IMR-90 (cell line): Measurements from ENCODE around the gene APP. TPM values are rescaled to one million over a fixed set of nuclear protein-coding genes. Genes with fewer than 3 reads are reported as not detected.

Source experiments
- ATAC-seq: fragments of 200-7000 bp; cut with Tn5 transposase; 2 replicates; pipeline ENCODE4 v1.9.1; 2020; ENCODE audit warnings: low read depth, mild to moderate bottlenecking, moderate library complexity
- BruUV-seq: library from RNA; stranded (reverse); fragments of 400-500 nt; replicated peaks from 2 replicates; lab custom pipeline; 2021; lab: Mats Ljungman, UMichigan
- CTCF ChIA-PET: fragments of 300-600 bp; formaldehyde crosslinking; extraction: SDS; loops from one replicate; lab custom pipeline; 2021; ENCODE audit warnings: antibody characterized with exemption; lab: Yijun Ruan, JAX
- POLR2A ChIA-PET: fragments of 300-600 bp; sonication (Branson Sonifier 250); formaldehyde crosslinking; loops from one replicate; lab custom pipeline; 2022; ENCODE audit warnings: antibody characterized with exemption; ENCODE audit not compliant: unreplicated experiment; lab: Charles Lee
- DNase-seq: peaks from one replicate; pipeline ENCODE4 v3.0.0; 2013
- H2AFZ ChIP-seq: replicated peaks from 2 replicates; pipeline ENCODE3; 2013; ENCODE audit warnings: low read length, mild to moderate bottlenecking; ENCODE audit not compliant: poor library complexity
- H2AK5ac ChIP-seq: 2 replicates; pipeline ENCODE4 v1.6.1; 2013; ENCODE audit warnings: low read depth, low read length, inconsistent platforms
- H2AK9ac ChIP-seq: replicated peaks from 2 replicates; pipeline ENCODE3; 2013; ENCODE audit warnings: mild to moderate bottlenecking, low read depth, low read length, moderate library complexity; ENCODE audit not compliant: poor library complexity
- H2BK120ac ChIP-seq: 2 replicates; pipeline ENCODE4 v1.6.1; 2013; ENCODE audit warnings: low read depth, low read length, inconsistent platforms
- H2BK15ac ChIP-seq: 3 replicates; pipeline ENCODE4 v1.6.1; 2013; ENCODE audit warnings: low read depth, low read length, inconsistent platforms
- H2BK20ac ChIP-seq: 2 replicates; pipeline ENCODE4 v1.6.1; 2013; ENCODE audit warnings: low read depth, mild to moderate bottlenecking, inconsistent platforms, low read length, moderate library complexity
- H2BK5ac ChIP-seq: 2 replicates; pipeline ENCODE4 v1.6.1; 2013; ENCODE audit warnings: mild to moderate bottlenecking, low read depth, low read length, inconsistent platforms; ENCODE audit not compliant: poor library complexity, severe bottlenecking
- H3K14ac ChIP-seq: replicated peaks from 2 replicates; pipeline ENCODE4 v1.6.1; 2013; ENCODE audit warnings: low read depth, low read length, inconsistent platforms
- H3K18ac ChIP-seq: 2 replicates; pipeline ENCODE4 v1.6.1; 2013; ENCODE audit warnings: low read depth, low read length, control low read depth
- H3K23ac ChIP-seq: 2 replicates; pipeline ENCODE4 v1.6.1; 2013; ENCODE audit warnings: low read depth, low read length, inconsistent platforms
- H3K27ac ChIP-seq: 2 replicates; pipeline ENCODE4 v1.5.1; 2013; ENCODE audit warnings: mild to moderate bottlenecking, control low read depth, low read length; ENCODE audit not compliant: insufficient read depth
- H3K27me3 ChIP-seq: 2 replicates; pipeline ENCODE4 v1.6.1; 2013; ENCODE audit warnings: low read length; ENCODE audit not compliant: control insufficient read depth, insufficient read depth
- H3K36me3 ChIP-seq: 2 replicates; pipeline ENCODE4 v1.6.1; 2013; ENCODE audit warnings: low read length, mixed read lengths; ENCODE audit not compliant: control insufficient read depth, insufficient read depth
- H3K4ac ChIP-seq: 2 replicates; pipeline ENCODE4 v1.6.1; 2013; ENCODE audit warnings: low read depth, low read length, inconsistent platforms
- H3K4me1 ChIP-seq: 2 replicates; pipeline ENCODE4 v1.6.1; 2013; ENCODE audit warnings: low read length, mixed read lengths; ENCODE audit not compliant: control insufficient read depth, insufficient read depth
- H3K4me2 ChIP-seq: 2 replicates; pipeline ENCODE4 v1.6.1; 2013; ENCODE audit warnings: low read depth, mild to moderate bottlenecking, control low read depth, low read length, moderate library complexity
- H3K4me3 ChIP-seq: 2 replicates; pipeline ENCODE4 v1.5.1; 2013; ENCODE audit warnings: low read depth, mild to moderate bottlenecking, control low read depth, low read length, moderate library complexity; ENCODE audit not compliant: insufficient read depth
- H3K56ac ChIP-seq: 2 replicates; pipeline ENCODE4 v1.6.1; 2013; ENCODE audit warnings: low read length, inconsistent platforms; ENCODE audit not compliant: insufficient read depth; ENCODE audit errors: extremely low read depth
- H3K79me1 ChIP-seq, 2 experiments: 2 replicates each; pipeline ENCODE4 v1.6.1; 2013; ENCODE audit warnings: low read length in 2 of 2, inconsistent platforms in 1 of 2, low read depth in 1 of 2
- H3K9ac ChIP-seq: 2 replicates; pipeline ENCODE4 v1.6.1; 2013; ENCODE audit warnings: low read depth, low read length, control low read depth
- H3K9me1 ChIP-seq: 2 replicates; pipeline ENCODE4 v1.6.1; 2013; ENCODE audit warnings: low read length, inconsistent platforms; ENCODE audit not compliant: insufficient read depth
- H3K9me3 ChIP-seq: 2 replicates; pipeline ENCODE4 v1.6.1; 2013; ENCODE audit warnings: low read length; ENCODE audit not compliant: control insufficient read depth, insufficient read depth
- H4K20me1 ChIP-seq: 2 replicates; pipeline ENCODE4 v1.6.1; 2013; ENCODE audit warnings: low read length, inconsistent platforms; ENCODE audit not compliant: insufficient read depth
- H4K5ac ChIP-seq: 2 replicates; pipeline ENCODE4 v1.6.1; 2013; ENCODE audit warnings: mild to moderate bottlenecking, low read depth, low read length, control low read depth
- H4K8ac ChIP-seq, 2 experiments: 2 replicates each; pipeline ENCODE4 v1.6.1; 2013; ENCODE audit warnings: low read depth in 2 of 2, low read length in 2 of 2, control low read depth in 1 of 2, inconsistent platforms in 1 of 2
- H4K91ac ChIP-seq: 2 replicates; pipeline ENCODE4 v1.6.1; 2013; ENCODE audit warnings: low read depth, low read length, inconsistent platforms; ENCODE audit not compliant: insufficient read depth
- BHLHE40 ChIP-seq: fragments of 150-350 bp; IDR thresholded peaks from 2 replicates; pipeline ENCODE4 v1.6.1; 2016; ENCODE audit warnings: mild to moderate bottlenecking, low read depth, low read length
- CEBPB ChIP-seq: IDR thresholded peaks from 2 replicates; pipeline ENCODE4 v1.6.1; 2012; ENCODE audit warnings: low read depth, low read length, improper control_type of control experiment
- CHD1 ChIP-seq: IDR thresholded peaks from 2 replicates; pipeline ENCODE4 v1.6.1; 2012; ENCODE audit warnings: low read depth, low read length, improper control_type of control experiment
- CTCF ChIP-seq: conservative IDR thresholded peaks from 2 replicates; pipeline ENCODE4 v1.5.1; 2012; ENCODE audit warnings: mild to moderate bottlenecking, low read depth, low read length, improper control_type of control experiment
- ELK1 ChIP-seq: fragments of 150-350 bp; IDR thresholded peaks from 2 replicates; pipeline ENCODE4 v1.6.1; 2016; ENCODE audit warnings: low read depth, mild to moderate bottlenecking, low read length, moderate library complexity, borderline replicate concordance
- FOS ChIP-seq: fragments of 150-350 bp; IDR thresholded peaks from 2 replicates; pipeline ENCODE4 v1.6.1; 2016; ENCODE audit warnings: low read depth, low read length
- MAFK ChIP-seq: IDR thresholded peaks from 2 replicates; pipeline ENCODE4 v1.6.1; 2012; ENCODE audit warnings: low read depth, low read length, improper control_type of control experiment
- MAZ ChIP-seq: IDR thresholded peaks from 2 replicates; pipeline ENCODE4 v1.6.1; 2012; ENCODE audit warnings: low read depth, mild to moderate bottlenecking, low read length, improper control_type of control experiment, moderate library complexity, borderline replicate concordance
- MXI1 ChIP-seq: IDR thresholded peaks from 2 replicates; pipeline ENCODE4 v1.6.1; 2012; ENCODE audit warnings: low read depth, mild to moderate bottlenecking, low read length, moderate library complexity, borderline replicate concordance
- NFE2L2 ChIP-seq: fragments of 150-350 bp; IDR thresholded peaks from 2 replicates; pipeline ENCODE4 v1.6.1; 2016; ENCODE audit warnings: low read depth, mild to moderate bottlenecking, low read length
- POLR2A ChIP-seq: IDR thresholded peaks from 2 replicates; pipeline ENCODE4 v1.6.1; 2012; ENCODE audit warnings: mild to moderate bottlenecking, low read depth, low read length
- RAD21 ChIP-seq: IDR thresholded peaks from 2 replicates; pipeline ENCODE4 v1.6.1; 2012; ENCODE audit warnings: low read length, improper control_type of control experiment
- RCOR1 ChIP-seq: IDR thresholded peaks from 2 replicates; pipeline ENCODE4 v1.6.1; 2012; ENCODE audit warnings: mild to moderate bottlenecking, low read length, improper control_type of control experiment; ENCODE audit not compliant: insufficient replicate concordance
- RFX5 ChIP-seq: IDR thresholded peaks from 2 replicates; pipeline ENCODE4 v1.8.0; 2012; ENCODE audit warnings: low read depth, mild to moderate bottlenecking, low read length, moderate library complexity
- SMC3 ChIP-seq: fragments of 150-350 bp; IDR thresholded peaks from 2 replicates; pipeline ENCODE4 v1.6.1; 2016; ENCODE audit warnings: low read depth, mild to moderate bottlenecking, antibody characterized with exemption, low read length, moderate library complexity
- USF2 ChIP-seq: fragments of 150-350 bp; IDR thresholded peaks from 2 replicates; pipeline ENCODE4 v1.6.1; 2017; ENCODE audit warnings: mild to moderate bottlenecking, antibody characterized with exemption, low read length, low read depth
- WGBS, 2 experiments: methylation state at CpG; one replicate each; pipeline versions ENCODE4 v1.1.5 to v1.1.7; 2013; ENCODE audit warnings: missing lambda C conversion rate in 2 of 2; ENCODE audit not compliant: insufficient read length in 1 of 2; ENCODE audit errors: extremely low coverage in 2 of 2; 5-methylcytosine and 5-hydroxymethylcytosine counted together
- dilution Hi-C: fragments of 300-500 bp; cut with HindIII; formaldehyde crosslinking; loops from one replicate; pipeline ENCODE4 v1.14.3; 2018; ENCODE audit warnings: low sequenced_read_pairs; ENCODE audit not compliant: unreplicated experiment
- in situ Hi-C: fragments of 300-500 bp; cut with MboI; formaldehyde crosslinking; loops from 3 replicates; pipeline ENCODE4 v1.14.3; 2019; ENCODE audit warnings: low sequenced_read_pairs, inconsistent platforms, mixed read lengths
- intact Hi-C: fragments of 100-400 bp; cut with micrococcal nuclease; formaldehyde crosslinking; loops from 2 replicates; pipeline ENCODE4 v1.10.0; 2022
- polyA plus RNA-seq, 3 experiments: library from polyadenylated mRNA; depleted of rRNA; stranded (reverse); fragments of >200 nt; gene quantifications; 2 replicates each; pipeline ENCODE4 v1.2.3, GENCODE V29; 2012; ENCODE audit warnings: low replicate concordance in 1 of 3
- total RNA-seq: library from RNA; depleted of rRNA; stranded (reverse); fragments of >200 nt; gene quantifications from 2 replicates; pipeline ENCODE4 v1.2.3, GENCODE V29; 2012

APP gene
- total and polyA plus RNA-seq, 2 of the 4 experiments (the other 2 are of a cell fraction) = 191 to 530 TPM

DNA sequence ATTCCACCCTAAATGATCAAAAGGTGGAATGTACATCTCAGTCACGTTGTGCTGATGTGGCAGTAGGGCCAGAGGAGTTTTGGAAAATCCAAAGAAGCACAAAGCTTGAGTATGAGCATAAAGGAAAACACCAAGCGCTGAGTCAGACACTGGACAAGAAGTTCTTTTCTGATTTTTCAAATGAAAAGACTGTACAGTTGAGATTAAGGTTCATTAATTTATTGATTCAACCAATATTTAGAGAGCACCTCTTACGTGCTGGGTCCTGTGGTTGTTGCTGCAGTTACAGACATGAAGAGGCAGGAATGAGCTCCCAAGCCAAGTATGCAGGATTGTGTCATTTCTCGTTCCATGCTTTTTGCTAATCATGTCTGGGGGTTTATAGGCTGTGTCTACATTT, 28.9 kb upstream of the APP start:
- Histone ChIP-seq H3K14ac (no peak overlapping the region), H3K56ac (no peak overlapping the region), H2BK120ac (peak overlapping the region; percentile 25; the same call in 1 of the 2 replicates), H3K4me1 (no peaks in the 10 kb centered on the region), H3K36me3 (no peaks in the 10 kb centered on the region), H3K4me2 (peak overlapping the region; percentile 18; the same call in 1 of the 2 replicates), H4K8ac (no peak overlapping the region), H2AK9ac (no peak overlapping the region), H2AFZ (no peak overlapping the region), H2BK5ac (peak overlapping the region; percentile 73), H3K9me1 (no peaks in the 10 kb centered on the region), H3K4ac (no peak overlapping the region), H3K79me1 (no peaks in the 10 kb centered on the region), H3K27ac (peak overlapping the region; percentile 69), H2BK15ac (peak overlapping the region; percentile 9; the same call in 1 of the 3 replicates), H4K5ac (no peak overlapping the region), H4K20me1 (no peaks in the 10 kb centered on the region), H2BK20ac (no peak overlapping the region), H3K9me3 (no peaks in the 10 kb centered on the region), H3K4me3 (no peak overlapping the region), H3K18ac (no peak overlapping the region), H3K23ac (no peak overlapping the region), H4K91ac (no peak overlapping the region; the same call in 1 of the 2 replicates), H3K27me3 (no peaks in the 10 kb centered on the region), H2AK5ac (no peak overlapping the region), H3K9ac (peak overlapping the region; percentile 32; the same call in 1 of the 2 replicates)
- in situ Hi-C loops (loop anchor here (25.0 kb wide), 1 partner anchor 587 kb away; the partner anchor contains the start of gene MRPL39), dilution Hi-C loops (no loop called here), intact Hi-C loops (no loop called here)
- WGBS, 2 experiments = 0% methylated on average over 1 of the region's 4 CpGs; no CpG with 5 or more reads in 1 of the 2 experiments
- ATAC-seq (peak; percentile 94), DNase-seq (peak; percentile 82)
- ChIA-PET POLR2A (no interaction called here), CTCF (interaction anchor here (0.6 kb wide), 1 partner anchor 122 kb away, joined by 3 read pairs; no protein-coding TSS in a partner anchor)
- TF ChIP-seq CEBPB (peak; percentile 91), CTCF (no peak), POLR2A (no peak), NFE2L2 (0 out of 2 replicates have a peak, but pooled peaks have one; percentile 18), FOS (no peak; the same call in 1 of the 2 replicates), MAFK (peak; percentile 34; the same call in 1 of the 2 replicates), MXI1 (0 out of 2 replicates have a peak, but pooled peaks have one; percentile 39), BHLHE40 (peak; percentile 6; the same call in 1 of the 2 replicates), USF2 (no peak), SMC3 (no peak), MAZ (no peak), RAD21 (no peak), ELK1 (no peak), CHD1 (no peak), RFX5 (no peak), RCOR1 (no peak)
- BruUV-seq = no TSS peak
